ENCODE measurements around the gene ZDHHC11.

DNA sequence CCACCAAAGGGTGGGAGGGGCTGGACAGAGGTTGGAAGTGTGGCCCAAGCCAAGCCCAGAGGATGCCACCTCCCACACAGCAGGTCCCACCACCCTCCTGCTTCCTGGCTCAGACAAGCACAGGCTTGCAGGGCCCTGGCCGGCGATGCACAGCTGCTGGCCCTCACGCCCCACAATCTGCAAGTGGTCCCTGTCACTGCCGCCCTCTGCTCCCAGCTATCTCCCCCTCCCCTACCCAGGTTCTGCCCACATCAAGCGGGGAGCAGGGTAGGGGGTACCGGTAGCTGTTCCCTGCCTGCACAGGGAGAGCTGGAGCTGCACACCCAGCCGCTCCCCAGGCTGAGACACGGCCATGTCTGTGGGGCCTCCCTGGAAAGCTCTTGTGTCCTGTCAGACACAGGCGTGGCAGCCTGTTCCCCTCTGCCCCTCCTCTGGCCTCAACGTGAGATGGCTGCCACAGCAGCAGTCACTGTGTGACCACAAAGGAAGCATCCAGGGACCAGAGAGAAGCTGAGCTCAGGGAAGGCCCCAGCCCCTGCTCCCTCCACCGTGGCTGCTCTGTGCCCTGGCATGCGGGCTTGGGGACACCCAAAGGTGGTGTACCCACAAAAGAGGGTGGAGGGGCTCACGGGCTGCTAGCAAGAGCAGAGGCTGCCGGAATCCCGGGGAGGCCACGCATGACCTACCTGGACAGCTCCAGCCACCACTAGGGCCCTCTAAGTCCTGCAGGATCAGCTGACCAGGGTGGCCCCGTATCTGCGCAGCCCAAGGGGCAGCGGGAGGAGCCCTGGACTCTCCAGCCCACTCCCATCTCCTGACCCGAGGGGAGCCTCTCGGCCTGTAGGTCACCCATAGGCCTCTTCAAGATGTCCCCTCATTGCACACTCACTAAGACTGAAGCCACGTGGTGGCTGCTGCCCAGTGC lies 10.9 kb upstream of the ZDHHC11 start:
- TF ChIP-seq, protein P1, sequence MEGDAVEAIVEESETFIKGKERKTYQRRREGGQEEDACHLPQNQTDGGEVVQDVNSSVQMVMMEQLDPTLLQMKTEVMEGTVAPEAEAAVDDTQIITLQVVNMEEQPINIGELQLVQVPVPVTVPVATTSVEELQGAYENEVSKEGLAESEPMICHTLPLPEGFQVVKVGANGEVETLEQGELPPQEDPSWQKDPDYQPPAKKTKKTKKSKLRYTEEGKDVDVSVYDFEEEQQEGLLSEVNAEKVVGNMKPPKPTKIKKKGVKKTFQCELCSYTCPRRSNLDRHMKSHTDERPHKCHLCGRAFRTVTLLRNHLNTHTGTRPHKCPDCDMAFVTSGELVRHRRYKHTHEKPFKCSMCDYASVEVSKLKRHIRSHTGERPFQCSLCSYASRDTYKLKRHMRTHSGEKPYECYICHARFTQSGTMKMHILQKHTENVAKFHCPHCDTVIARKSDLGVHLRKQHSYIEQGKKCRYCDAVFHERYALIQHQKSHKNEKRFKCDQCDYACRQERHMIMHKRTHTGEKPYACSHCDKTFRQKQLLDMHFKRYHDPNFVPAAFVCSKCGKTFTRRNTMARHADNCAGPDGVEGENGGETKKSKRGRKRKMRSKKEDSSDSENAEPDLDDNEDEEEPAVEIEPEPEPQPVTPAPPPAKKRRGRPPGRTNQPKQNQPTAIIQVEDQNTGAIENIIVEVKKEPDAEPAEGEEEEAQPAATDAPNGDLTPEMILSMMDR (conservative IDR thresholded peaks at IDR 0.05; ENCODE audit: low read depth, low read length): no peak
- no peak for TF ChIP-seq RAD21 (IDR thresholded peaks at IDR 0.05; ENCODE audit: low read length)
- TF ChIP-seq POLR2A (IDR thresholded peaks at IDR 0.05; ENCODE audit: low read depth, low read length): no peak
- no peak for TF ChIP-seq CEBPB (IDR thresholded peaks at IDR 0.05; ENCODE audit: low read depth, low read length)
- TF ChIP-seq MAFK (IDR thresholded peaks at IDR 0.05; ENCODE audit: low read depth, low read length): no peak
- no peak for TF ChIP-seq MXI1 (IDR thresholded peaks at IDR 0.05; ENCODE audit: borderline replicate concordance, low read depth, low read length)
- TF ChIP-seq SMC3 (IDR thresholded peaks at IDR 0.05; ENCODE audit: low read depth, low read length): no peak
- TF ChIP-seq NFE2L2 (IDR thresholded peaks at IDR 0.05; ENCODE audit: low read depth, low read length): no peak
- TF ChIP-seq CHD1 (IDR thresholded peaks at IDR 0.05; ENCODE audit: low read depth, low read length): no peak
- TF ChIP-seq, protein P2, sequence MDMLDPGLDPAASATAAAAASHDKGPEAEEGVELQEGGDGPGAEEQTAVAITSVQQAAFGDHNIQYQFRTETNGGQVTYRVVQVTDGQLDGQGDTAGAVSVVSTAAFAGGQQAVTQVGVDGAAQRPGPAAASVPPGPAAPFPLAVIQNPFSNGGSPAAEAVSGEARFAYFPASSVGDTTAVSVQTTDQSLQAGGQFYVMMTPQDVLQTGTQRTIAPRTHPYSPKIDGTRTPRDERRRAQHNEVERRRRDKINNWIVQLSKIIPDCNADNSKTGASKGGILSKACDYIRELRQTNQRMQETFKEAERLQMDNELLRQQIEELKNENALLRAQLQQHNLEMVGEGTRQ (IDR thresholded peaks at IDR 0.05; ENCODE audit: low read depth, low read length): no peak
- TF ChIP-seq FOS (IDR thresholded peaks at IDR 0.05; ENCODE audit: low read depth, low read length): no peak
